Muscle of leg (tissue), 11 donors: Measurements from ENCODE around the gene SLC12A7. TPM values are rescaled to one million over a fixed set of nuclear protein-coding genes. Genes with fewer than 3 reads are reported as not detected.

Source experiments
- DNase-seq: peaks from one replicate; pipeline ENCODE4 v3.0.0; 2013
- H3K27ac ChIP-seq: one replicate; pipeline ENCODE4 v1.5.1; 2013; ENCODE audit warnings: mild to moderate bottlenecking, low read length, control low read depth
- H3K27me3 ChIP-seq: one replicate; pipeline ENCODE4 v1.6.1; 2013; ENCODE audit warnings: low read length; ENCODE audit not compliant: control insufficient read depth, insufficient read depth
- H3K36me3 ChIP-seq: one replicate; pipeline ENCODE4 v1.6.1; 2013; ENCODE audit warnings: low read length; ENCODE audit not compliant: control insufficient read depth, insufficient read depth
- H3K4me1 ChIP-seq: one replicate; pipeline ENCODE4 v1.6.1; 2013; ENCODE audit warnings: low read length; ENCODE audit not compliant: control insufficient read depth, insufficient read depth
- H3K4me3 ChIP-seq: one replicate; pipeline ENCODE4 v1.5.1; 2013; ENCODE audit warnings: low read length, control low read depth
- H3K9me3 ChIP-seq: replicated peaks from 2 replicates; pipeline ENCODE4 v1.6.1; 2013; ENCODE audit warnings: low read depth, low read length; ENCODE audit not compliant: control insufficient read depth
- WGBS: methylation state at CpG from one replicate; pipeline ENCODE4 v1.1.5; 2013; ENCODE audit warnings: missing lambda C conversion rate; ENCODE audit not compliant: insufficient coverage; 5-methylcytosine and 5-hydroxymethylcytosine counted together
- polyA plus RNA-seq, 8 donors: library from polyadenylated mRNA; unstranded; fragments of 120-200 nt; gene quantifications; one replicate each; pipeline versions ENCODE4 v1.2.1 to v1.2.3, GENCODE V29; 2013; ENCODE audit warnings: inconsistent platforms in 1 of 8, low replicate concordance in 1 of 8; ENCODE audit not compliant: insufficient read length in 8 of 8, insufficient read depth in 1 of 8
- total RNA-seq: library from RNA; stranded (reverse); fragments of 120-200 nt; gene quantifications from one replicate; pipeline ENCODE4 v1.2.4, GENCODE V29; 2013

The SLC12A7 gene
- total and polyA plus RNA-seq, 9 donors, result 5.5 to 12.5 (median 10.8) TPM

DNA sequence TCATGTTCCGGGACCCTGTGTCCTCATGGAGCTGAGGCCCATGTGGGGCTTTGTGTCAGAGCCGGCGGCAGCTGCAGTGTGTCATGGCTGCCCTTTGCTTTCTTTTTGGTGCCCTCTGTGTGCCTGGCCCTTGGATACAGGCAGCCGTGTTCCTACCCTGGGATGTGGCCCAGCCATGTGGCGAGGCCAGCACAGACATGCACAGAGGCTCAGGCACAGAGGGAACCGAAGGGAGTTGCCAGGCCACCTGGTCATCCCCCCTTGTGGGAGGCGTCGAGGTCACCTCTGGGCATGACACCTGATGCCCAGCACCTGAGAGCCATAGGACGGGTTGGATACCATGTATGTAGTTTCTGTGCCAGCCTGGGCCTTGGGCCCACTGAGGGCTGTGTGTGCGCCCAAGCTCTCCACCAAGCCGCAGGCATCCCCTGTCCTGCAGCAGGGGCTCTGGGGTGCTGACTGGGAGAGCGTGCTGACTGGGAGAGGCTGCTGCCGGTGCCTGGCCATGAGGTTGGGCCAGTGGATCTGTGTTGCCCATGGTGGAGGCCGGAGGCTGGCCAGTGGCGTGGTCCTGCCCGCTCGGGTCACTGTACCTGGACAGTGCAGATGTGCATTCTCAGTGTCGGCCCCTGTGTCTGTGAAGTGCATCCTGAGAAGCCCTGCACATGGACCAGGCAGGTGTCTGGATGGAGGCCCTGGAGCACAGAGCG is 98.5 kb downstream of the SLC12A7 start:
- no peak for DNase-seq
- Histone ChIP-seq H3K36me3 (no peaks in the 10 kb centered on the region), H3K27ac (no peak overlapping the region), H3K4me3 (no peak overlapping the region), H3K4me1 (peaks cover 16% of the 10 kb centered on the region), H3K9me3 (no peaks in the 10 kb centered on the region), H3K27me3 (peaks cover 47% of the 10 kb centered on the region)
- 86% methylated on average over 16 of the region's 19 CpGs for WGBS

DNA sequence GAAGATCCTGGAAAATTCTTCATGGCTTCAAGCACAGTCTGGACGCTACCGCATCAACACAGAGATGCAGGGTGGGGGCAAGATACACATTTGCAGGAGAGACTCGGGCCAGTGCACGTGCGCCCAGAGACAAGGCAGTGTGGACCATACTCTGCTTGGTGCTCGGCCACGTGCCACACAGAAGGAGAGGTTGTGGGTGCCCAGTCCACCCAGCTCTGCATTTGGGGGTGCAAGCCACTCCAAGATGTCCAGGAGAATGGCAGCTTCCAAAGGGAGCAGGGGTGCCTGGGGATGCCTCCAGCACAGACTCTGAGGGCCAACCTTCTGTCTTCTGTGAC is 99.0 kb downstream of the SLC12A7 start:
- WGBS, result 95% methylated on average over 7 of the region's 7 CpGs
- no peaks in the 10 kb centered on the region for H3K36me3 ChIP-seq
- no peak for DNase-seq
- H3K27ac ChIP-seq, result no peak overlapping the region
- peaks cover 20% of the 10 kb centered on the region for H3K4me1 ChIP-seq
- H3K27me3 ChIP-seq, result peaks cover 52% of the 10 kb centered on the region
- H3K4me3 ChIP-seq, result no peak overlapping the region
- H3K9me3 ChIP-seq, result no peaks in the 10 kb centered on the region

- H3K4me1 ChIP-seq, result peaks cover 23% of the 10 kb centered on the region
- DNase-seq, result no peak
- H3K9me3 ChIP-seq, result no peaks in the 10 kb centered on the region
- no peaks in the 10 kb centered on the region for H3K36me3 ChIP-seq
- H3K27me3 ChIP-seq, result peaks cover 57% of the 10 kb centered on the region
- WGBS, result 78% methylated on average over 12 of the region's 12 CpGs
- no peak overlapping the region for H3K4me3 ChIP-seq
- H3K27ac ChIP-seq, result no peak overlapping the region
Observed at GRCh38 chr5:1012313-1012841, 99.5 kb downstream of the SLC12A7 start.

- no peak overlapping the region for H3K27ac ChIP-seq
- H3K27me3 ChIP-seq, result peaks cover 62% of the 10 kb centered on the region
- no peak overlapping the region for H3K4me3 ChIP-seq
- 85% methylated on average over 15 of the region's 19 CpGs for WGBS
- no peak for DNase-seq
- H3K36me3 ChIP-seq, result no peaks in the 10 kb centered on the region
- peaks cover 23% of the 10 kb centered on the region for H3K4me1 ChIP-seq
- no peaks in the 10 kb centered on the region for H3K9me3 ChIP-seq
Observed at GRCh38 chr5:1011741-1012312, 100.0 kb downstream of the SLC12A7 start.

GRCh38 chr5:1011226-1011631 is 100.6 kb downstream of the SLC12A7 start:
- Histone ChIP-seq H3K4me3 (no peak overlapping the region), H3K4me1 (peaks cover 23% of the 10 kb centered on the region), H3K27ac (no peak overlapping the region), H3K36me3 (no peaks in the 10 kb centered on the region), H3K27me3 (peaks cover 64% of the 10 kb centered on the region), H3K9me3 (no peaks in the 10 kb centered on the region)
- no peak for DNase-seq
- 57% methylated on average over 7 of the region's 11 CpGs for WGBS

- Histone ChIP-seq H3K27ac (no peak overlapping the region), H3K4me1 (peaks cover 23% of the 10 kb centered on the region), H3K27me3 (peaks cover 68% of the 10 kb centered on the region), H3K9me3 (no peaks in the 10 kb centered on the region), H3K36me3 (no peaks in the 10 kb centered on the region), H3K4me3 (no peak overlapping the region)
- 78% methylated on average over 11 of the region's 13 CpGs for WGBS
- DNase-seq, result no peak
Observed at GRCh38 chr5:1010641-1011046, 101.2 kb downstream of the SLC12A7 start.

DNA sequence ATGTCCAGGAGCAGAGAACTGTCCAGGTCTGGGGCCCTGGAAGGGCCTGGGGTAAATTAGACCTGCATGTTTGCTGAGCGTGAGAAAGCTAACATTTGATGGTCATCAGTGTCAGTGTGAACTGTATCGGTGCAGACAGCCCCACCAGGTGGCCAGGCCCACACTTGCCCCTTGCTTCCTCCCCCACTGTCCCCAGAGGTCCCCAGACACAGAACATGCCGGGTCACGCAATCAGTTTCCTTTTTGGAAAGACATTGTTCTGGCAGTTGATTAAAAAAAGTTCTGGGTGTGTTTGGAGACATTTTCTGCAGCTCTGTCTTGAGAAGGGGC is 101.7 kb downstream of the SLC12A7 start:
- peaks cover 27% of the 10 kb centered on the region for H3K4me1 ChIP-seq
- no peak for DNase-seq
- no peak overlapping the region for H3K27ac ChIP-seq
- WGBS, result 40% methylated on average over 1 of the region's 4 CpGs
- no peak overlapping the region for H3K4me3 ChIP-seq
- no peaks in the 10 kb centered on the region for H3K36me3 ChIP-seq
- peaks cover 71% of the 10 kb centered on the region for H3K27me3 ChIP-seq
- H3K9me3 ChIP-seq, result no peaks in the 10 kb centered on the region

DNA sequence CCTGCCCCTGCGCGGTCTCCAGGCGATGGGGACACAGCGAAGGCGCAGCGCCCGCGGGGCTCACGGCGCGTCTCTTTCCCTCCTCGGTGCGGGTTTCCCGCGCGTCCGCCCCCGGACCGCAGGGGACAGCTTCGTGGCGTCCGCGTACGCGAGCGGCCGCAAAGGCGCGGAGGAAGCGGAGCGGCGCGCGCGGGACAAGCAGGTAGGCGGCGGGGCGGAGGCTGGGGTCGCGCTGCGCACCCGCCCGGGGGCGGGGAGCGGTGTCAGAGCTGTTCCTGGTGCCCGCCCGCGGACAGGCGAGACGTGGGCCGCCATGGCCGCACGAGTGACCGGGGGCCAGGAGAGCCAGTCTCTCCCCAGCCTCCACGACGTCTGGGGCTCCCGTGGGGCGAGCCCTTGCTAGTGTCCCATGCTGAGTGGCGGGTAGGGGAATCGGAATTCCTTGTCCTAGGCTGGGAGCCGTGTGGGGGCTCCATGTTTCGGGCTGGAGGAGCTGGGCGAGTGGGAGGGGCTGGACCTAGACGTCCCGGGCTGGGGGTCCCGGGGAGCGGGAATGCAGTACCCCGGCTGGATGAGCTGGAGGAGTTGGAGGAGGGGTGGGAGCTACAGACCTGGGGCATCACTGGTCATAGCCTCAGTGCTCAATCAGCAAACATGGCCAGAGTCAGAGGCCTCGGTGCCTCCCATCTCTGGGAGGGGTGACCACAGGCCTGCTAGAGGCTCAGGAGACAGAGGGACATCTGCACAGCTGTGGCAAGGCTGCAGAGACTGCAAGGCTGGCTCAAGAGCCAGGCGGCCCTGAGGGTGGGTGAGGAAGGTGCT is 102.3 kb downstream of the SLC12A7 start:
- DNase-seq, result no peak
- H3K4me3 ChIP-seq, result peak overlapping the region; percentile 8
- 8% methylated on average over 69 of the region's 70 CpGs for whole genome bisulfite sequencing
- H3K36me3 ChIP-seq, result no peaks in the 10 kb centered on the region
- no peak overlapping the region for H3K27ac ChIP-seq
- peaks cover 31% of the 10 kb centered on the region for H3K4me1 ChIP-seq
- H3K9me3 ChIP-seq, result no peaks in the 10 kb centered on the region
- peaks cover 74% of the 10 kb centered on the region for H3K27me3 ChIP-seq

- H3K4me3 ChIP-seq, result peak within 1 kb of the TSS; percentile 19
- no peaks in the 10 kb centered on the region for H3K36me3 ChIP-seq
- no peak for DNase-seq
- no peak within 1 kb of the TSS for H3K27ac ChIP-seq
- WGBS, result under 1% methylated on average over 100 of the region's 108 CpGs
- peaks cover 80% of the 10 kb centered on the region for H3K27me3 ChIP-seq
- peaks cover 39% of the 10 kb centered on the region for H3K4me1 ChIP-seq
- H3K9me3 ChIP-seq, result no peaks in the 10 kb centered on the region
Observed at GRCh38 chr5:1008451-1009358, 103.2 kb downstream of the SLC12A7 start, which contains the start of gene NKD2. NKD2 (plus strand) TSS chr5:1008802; CDS start chr5:1009058, 256 bp downstream.
